CD14-positive monocyte (primary cell): ENCODE results near the gene EPHA2. TPM values are rescaled to one million over a fixed set of nuclear protein-coding genes. Genes with fewer than 3 reads are reported as not detected.

Experiments
- DNase-seq, 3 donors: peaks; one replicate each; pipeline ENCODE4 v3.0.0-alpha.2; 2011 to 2022
- H2AFZ ChIP-seq: 2 replicates; pipeline ENCODE4 v1.6.0; 2012; ENCODE audit warnings: mild to moderate bottlenecking, low read depth, low read length, inconsistent platforms; ENCODE audit not compliant: insufficient read depth, poor library complexity, severe bottlenecking
- H3K27ac ChIP-seq, 2 donors: 1 replicate in 1 of 2; 2 replicates in 1 of 2; pipeline ENCODE4 v1.5.1; 2012 to 2013; ENCODE audit warnings: low read length in 2 of 2, control low read depth in 1 of 2, inconsistent platforms in 1 of 2, low read depth in 1 of 2, mild to moderate bottlenecking in 1 of 2
- H3K27me3 ChIP-seq, 2 donors: one replicate each; pipeline versions ENCODE4 v1.6.0 to v1.6.1; 2011 to 2013; ENCODE audit warnings: low read length in 2 of 2; ENCODE audit not compliant: control insufficient read depth in 2 of 2, insufficient read depth in 2 of 2
- H3K36me3 ChIP-seq, 2 donors: replicated peaks in 1 of 2; 1 replicate in 1 of 2; 2 replicates in 1 of 2; pipeline versions ENCODE4 v1.5.1 to v1.6.1; 2012 to 2013; ENCODE audit warnings: low read length in 2 of 2, control low read depth in 1 of 2, inconsistent platforms in 1 of 2, mild to moderate bottlenecking in 1 of 2; ENCODE audit not compliant: insufficient read depth in 2 of 2, control insufficient read depth in 1 of 2
- H3K4me1 ChIP-seq, 2 donors: 1 replicate in 1 of 2; 2 replicates in 1 of 2; pipeline versions ENCODE4 v1.5.1 to v1.6.1; 2012 to 2013; ENCODE audit warnings: low read length in 2 of 2, control low read depth in 1 of 2, inconsistent platforms in 1 of 2, mild to moderate bottlenecking in 1 of 2, moderate library complexity in 1 of 2; ENCODE audit not compliant: insufficient read depth in 2 of 2, control insufficient read depth in 1 of 2
- H3K4me2 ChIP-seq: replicated peaks from 2 replicates; pipeline ENCODE3; 2012; ENCODE audit warnings: low read length, moderate library complexity, mild to moderate bottlenecking; ENCODE audit not compliant: poor library complexity, severe bottlenecking; ENCODE audit errors: extremely low read depth
- H3K4me3 ChIP-seq, 3 experiments: fragments of 200-600 bp in 1 of 3; sonication (generic) in 1 of 3; replicated peaks in 1 of 3; 1 replicate in 2 of 3; 2 replicates in 1 of 3; pipeline ENCODE4 v1.5.1; 2011 to 2013; ENCODE audit warnings: low read length in 3 of 3, mild to moderate bottlenecking in 3 of 3, control low read depth in 2 of 3, low read depth in 2 of 3, inconsistent platforms in 1 of 3, moderate library complexity in 1 of 3
- H3K79me2 ChIP-seq: 2 replicates; pipeline ENCODE4 v1.6.0; 2012; ENCODE audit warnings: mild to moderate bottlenecking, control low read depth, inconsistent platforms, low read length, moderate library complexity; ENCODE audit not compliant: insufficient read depth
- H3K9ac ChIP-seq: 2 replicates; pipeline ENCODE4 v1.6.0; 2017; ENCODE audit warnings: low read length, mild to moderate bottlenecking; ENCODE audit not compliant: insufficient read depth, poor library complexity, severe bottlenecking
- H3K9me3 ChIP-seq, 2 donors: replicated peaks in 1 of 2; 1 replicate in 1 of 2; 2 replicates in 1 of 2; pipeline versions ENCODE4 v1.5.1 to v1.6.1; 2012 to 2013; ENCODE audit warnings: low read length in 2 of 2, control low read depth in 1 of 2; ENCODE audit not compliant: control insufficient read depth in 1 of 2, insufficient read depth in 1 of 2
- H4K20me1 ChIP-seq: 2 replicates; pipeline ENCODE4 v1.6.0; 2012; ENCODE audit warnings: mild to moderate bottlenecking, low read length, control low read depth, moderate library complexity; ENCODE audit not compliant: insufficient read depth
- H3K27ac Mint-ChIP-seq, 7 donors: one replicate each; pipeline ENCODE4 v1.8.0; 2020; ENCODE audit warnings: mild to moderate bottlenecking in 7 of 7, mixed read lengths in 7 of 7, moderate library complexity in 6 of 7, inconsistent platforms in 2 of 7
- H3K27me3 Mint-ChIP-seq, 3 donors: one replicate each; pipeline ENCODE4 v1.8.0; 2021 to 2022; ENCODE audit warnings: low read depth in 3 of 3, mild to moderate bottlenecking in 3 of 3, mixed read lengths in 3 of 3, moderate library complexity in 3 of 3, inconsistent platforms in 1 of 3
- H3K36me3 Mint-ChIP-seq, 2 donors: one replicate each; pipeline ENCODE4 v1.8.0; 2020; ENCODE audit warnings: mixed read lengths in 2 of 2, inconsistent platforms in 1 of 2, mild to moderate bottlenecking in 1 of 2
- H3K4me1 Mint-ChIP-seq: one replicate; pipeline ENCODE4 v1.8.0; 2020; ENCODE audit warnings: mild to moderate bottlenecking, mixed read lengths
- H3K4me3 Mint-ChIP-seq, 2 donors: one replicate each; pipeline ENCODE4 v1.8.0; 2020; ENCODE audit warnings: mild to moderate bottlenecking in 2 of 2, mixed read lengths in 2 of 2, moderate library complexity in 1 of 2
- H3K9me3 Mint-ChIP-seq, 7 donors: one replicate each; pipeline ENCODE4 v1.8.0; 2020 to 2022; ENCODE audit warnings: mixed read lengths in 7 of 7, mild to moderate bottlenecking in 6 of 7, moderate library complexity in 6 of 7, inconsistent platforms in 2 of 7
- CTCF ChIP-seq: fragments of 200-600 bp; IDR thresholded peaks from one replicate; pipeline ENCODE4 v1.8.0; 2022; ENCODE audit warnings: antibody characterized with exemption, mild to moderate bottlenecking
- WGBS: methylation state at CpG from one replicate; pipeline ENCODE4 v1.1.5; 2013; ENCODE audit warnings: missing lambda C conversion rate; ENCODE audit not compliant: insufficient coverage; 5-methylcytosine and 5-hydroxymethylcytosine counted together
- intact Hi-C, 2 donors: fragments of 100-400 bp; cut with micrococcal nuclease; formaldehyde crosslinking; loops; one replicate each; pipeline versions ENCODE4 v1.15.0 to v1.15.1; 2023
- polyA plus RNA-seq, 3 donors: library from polyadenylated mRNA; depleted of rRNA in 1 of 3; unstranded in 2 of 3; stranded (reverse) in 1 of 3; fragments of 300-500 nt in 2 of 3; fragments of >200 nt in 1 of 3; fragmentation: Illumina TruSeq in 2 of 3; gene quantifications; 1 replicate in 2 of 3; 2 replicates in 1 of 3; pipeline ENCODE4 v1.2.3, GENCODE V29; 2012 to 2021

Gene EPHA2
- polyA plus RNA-seq, 3 donors = 0.03 TPM; not detected in 2

DNA sequence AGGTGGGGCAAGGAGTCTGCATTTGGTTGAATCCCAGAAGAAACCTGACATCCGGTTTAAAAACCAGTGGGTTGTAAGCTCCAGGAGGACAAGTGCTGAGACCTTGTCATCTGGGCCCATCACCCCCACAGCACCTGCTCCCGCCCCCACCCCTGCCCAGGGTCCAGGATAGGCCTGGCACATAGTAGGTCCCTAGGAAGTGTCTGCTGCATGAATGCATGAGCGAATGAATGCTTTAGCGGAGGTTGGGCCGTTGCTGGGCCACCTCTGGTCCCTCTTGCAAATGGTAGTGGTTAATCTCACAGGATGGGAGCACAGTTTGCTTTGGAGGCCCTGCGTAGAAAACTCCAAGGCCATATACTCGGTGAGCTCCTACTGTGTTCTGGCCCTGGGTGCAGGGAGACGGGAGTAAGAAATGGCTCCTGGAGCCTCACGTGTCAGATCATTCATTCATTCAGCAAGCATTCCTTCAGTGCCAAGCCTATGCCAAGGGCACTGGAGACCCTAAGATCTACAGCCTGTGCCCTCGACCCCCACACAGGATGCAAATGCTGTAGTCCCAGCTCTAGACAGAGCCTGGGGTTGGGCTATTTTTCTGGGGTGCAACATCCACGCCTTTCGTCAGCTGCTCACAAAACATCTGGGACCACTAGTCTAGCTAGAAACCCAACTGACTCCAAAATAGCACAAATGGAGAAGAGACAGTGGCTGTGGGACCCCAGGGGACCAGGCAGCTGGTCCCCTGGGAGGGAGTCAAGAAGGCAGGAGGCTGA, 28.9 kb downstream of the EPHA2 start:
- no peak overlapping the region for H3K9ac ChIP-seq
- H3K9me3 ChIP-seq = no peaks in the 10 kb centered on the region
- H3K79me2 ChIP-seq = no peaks in the 10 kb centered on the region
- H2AFZ ChIP-seq = no peak overlapping the region
- no peaks in the 10 kb centered on the region for H3K27me3 ChIP-seq
- no peak overlapping the region for H3K27ac ChIP-seq
- intact Hi-C loops = no loop called here
- no peak overlapping the region for H3K27ac Mint-ChIP-seq
- H4K20me1 ChIP-seq = no peaks in the 10 kb centered on the region
- DNase-seq = no peak
- TF ChIP-seq CTCF = no peak
- H3K4me3 ChIP-seq = no peak overlapping the region
- peaks cover 8% of the 10 kb centered on the region for H3K4me1 Mint-ChIP-seq
- H3K36me3 ChIP-seq = no peaks in the 10 kb centered on the region
- peaks cover 3 to 4% of the 10 kb centered on the region in 2 donors for H3K4me1 ChIP-seq
- H3K27me3 Mint-ChIP-seq = peaks cover 5 to 19% (median 9%) of the 10 kb centered on the region in 3 donors
- H3K4me2 ChIP-seq = no peak overlapping the region
- no peak overlapping the region for H3K4me3 Mint-ChIP-seq
- H3K36me3 Mint-ChIP-seq = no peaks in the 10 kb centered on the region
- WGBS = 98% methylated on average over 8 of the region's 12 CpGs
- peaks cover 0 to 2% (median 0%) of the 10 kb centered on the region in 7 donors for H3K9me3 Mint-ChIP-seq

DNA sequence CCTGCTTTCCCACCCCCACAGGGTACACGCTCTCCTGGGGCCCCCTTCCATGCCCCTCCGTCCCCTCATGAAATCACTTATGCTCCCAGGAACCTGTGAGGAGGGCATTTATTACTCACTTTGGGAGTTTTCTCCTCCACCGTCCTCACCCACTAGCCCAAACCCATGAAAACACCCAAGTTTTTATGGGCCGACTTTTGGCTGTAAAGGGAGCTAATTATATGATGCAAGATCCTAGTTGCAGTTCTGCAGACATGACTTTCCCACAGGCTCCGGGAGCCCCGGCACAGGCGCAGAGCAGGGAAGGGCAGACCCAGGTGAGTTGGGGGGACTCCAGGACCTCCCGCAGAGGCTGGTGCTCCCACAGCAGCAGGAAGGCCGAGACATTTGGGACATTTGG, 29.7 kb downstream of the EPHA2 start:
- Histone ChIP-seq H3K27ac (no peak overlapping the region), H4K20me1 (no peaks in the 10 kb centered on the region), H2AFZ (no peak overlapping the region), H3K36me3 (no peaks in the 10 kb centered on the region), H3K79me2 (no peaks in the 10 kb centered on the region), H3K9ac (no peak overlapping the region), H3K4me1 (peaks cover 3 to 4% of the 10 kb centered on the region in 2 donors), H3K27me3 (no peaks in the 10 kb centered on the region), H3K4me2 (no peak overlapping the region), H3K9me3 (no peaks in the 10 kb centered on the region), H3K4me3 (no peak overlapping the region)
- no peaks in the 10 kb centered on the region for H3K36me3 Mint-ChIP-seq
- no peak for TF ChIP-seq CTCF
- 92% methylated on average over 5 of the region's 9 CpGs for WGBS
- H3K9me3 Mint-ChIP-seq = peaks cover 0 to 2% (median 0%) of the 10 kb centered on the region in 7 donors
- H3K4me3 Mint-ChIP-seq = no peak overlapping the region
- intact Hi-C loops = no loop called here
- no peak overlapping the region for H3K27ac Mint-ChIP-seq
- H3K27me3 Mint-ChIP-seq = peaks cover 9 to 19% (median 9%) of the 10 kb centered on the region in 3 donors
- peaks cover 8% of the 10 kb centered on the region for H3K4me1 Mint-ChIP-seq
- no peak for DNase-seq
